HG02840 (cell line): ENCODE results near the gene FAM240A.

Source experiments
- ATAC-seq: cut with Tn5 transposase; IDR thresholded peaks from one replicate; pipeline ENCODE4 v1.9.1; 2021; ENCODE audit warnings: mild to moderate bottlenecking, moderate library complexity, moderate number of reproducible peaks; ENCODE audit not compliant: unreplicated experiment, low FRiP score

Gene FAM240A

GRCh38 chr3:46670891-46671427 lies 58.6 kb downstream of the FAM240A start:
- no peak for ATAC-seq

- ATAC-seq, result no peak
Observed at GRCh38 chr3:46671541-46672348, 59.4 kb downstream of the FAM240A start.

- no peak for ATAC-seq
Observed at GRCh38 chr3:46672349-46672695, 60.0 kb downstream of the FAM240A start.

GRCh38 chr3:46673151-46674030 lies 61.1 kb downstream of the FAM240A start:
- ATAC-seq, result no peak

GRCh38 chr3:46674031-46674845 lies 61.9 kb downstream of the FAM240A start:
- ATAC-seq, result no peak

- ATAC-seq, result no peak
Observed at GRCh38 chr3:46675426-46675825, 63.1 kb downstream of the FAM240A start.
